Hepatocyte (in vitro differentiated cells): ENCODE data around the gene CYBA. TPM values are rescaled to one million over a fixed set of nuclear protein-coding genes. Genes with fewer than 3 reads are reported as not detected.
"Not testable (repeated sequence)": the region's sequence is repeated elsewhere in the genome, so short reads cannot be mapped to it uniquely, and the experiment has no call there.

Experiments
- DNase-seq: peaks from one replicate; pipeline ENCODE4 v3.0.0-alpha.2; 2016; ENCODE audit warnings: low spot score
- H2AFZ ChIP-seq: fragments of 200-600 bp; sonication (generic); 2 replicates; pipeline ENCODE4 v1.6.0; 2016; ENCODE audit warnings: antibody characterized with exemption, mild to moderate bottlenecking
- H3K27ac ChIP-seq: fragments of 200-600 bp; sonication (generic); 2 replicates; pipeline ENCODE4 v1.5.1; 2016; ENCODE audit warnings: mild to moderate bottlenecking
- H3K27me3 ChIP-seq: fragments of 200-600 bp; sonication (generic); 2 replicates; pipeline ENCODE4 v1.6.1; 2016
- H3K36me3 ChIP-seq: fragments of 200-600 bp; sonication (generic); replicated peaks from 2 replicates; pipeline ENCODE4 v1.5.1; 2016; ENCODE audit warnings: low read depth; ENCODE audit not compliant: insufficient read depth
- H3K4me1 ChIP-seq: fragments of 200-600 bp; sonication (generic); 2 replicates; pipeline ENCODE4 v1.5.1; 2016; ENCODE audit warnings: mild to moderate bottlenecking, moderate library complexity; ENCODE audit not compliant: insufficient read depth
- H3K4me2 ChIP-seq: fragments of 200-600 bp; sonication (generic); 2 replicates; pipeline ENCODE4 v1.6.0; 2016
- H3K4me3 ChIP-seq: fragments of 200-600 bp; sonication (generic); 2 replicates; pipeline ENCODE4 v1.5.1; 2016; ENCODE audit warnings: mild to moderate bottlenecking
- H3K79me2 ChIP-seq: fragments of 200-600 bp; sonication (generic); 2 replicates; pipeline ENCODE4 v1.6.0; 2017; ENCODE audit warnings: mild to moderate bottlenecking
- H3K9me2 ChIP-seq: fragments of 200-600 bp; sonication (generic); replicated peaks from 2 replicates; pipeline ENCODE4 v1.6.0; 2017; ENCODE audit warnings: mild to moderate bottlenecking; ENCODE audit not compliant: insufficient read depth
- H3K9me3 ChIP-seq: fragments of 200-600 bp; sonication (generic); 2 replicates; pipeline ENCODE4 v1.5.1; 2016; ENCODE audit warnings: low read depth, mild to moderate bottlenecking
- H4K20me1 ChIP-seq: fragments of 200-600 bp; sonication (generic); 2 replicates; pipeline ENCODE4 v1.6.0; 2016; ENCODE audit warnings: mild to moderate bottlenecking; ENCODE audit not compliant: insufficient read depth, poor library complexity, severe bottlenecking
- CTCF ChIP-seq: fragments of 200-600 bp; sonication (generic); IDR thresholded peaks from 2 replicates; pipeline ENCODE4 v1.5.1; 2016; ENCODE audit warnings: antibody characterized with exemption, mild to moderate bottlenecking; ENCODE audit not compliant: poor library complexity
- EZH2 ChIP-seq: fragments of 200-600 bp; sonication (generic); IDR thresholded peaks from 2 replicates; pipeline ENCODE4 v1.6.1; 2016; ENCODE audit warnings: antibody characterized with exemption, mild to moderate bottlenecking, borderline replicate concordance
- EZH2phosphoT487 ChIP-seq: fragments of 200-600 bp; sonication (generic); IDR thresholded peaks from one replicate; pipeline ENCODE4 v1.6.1; 2018; ENCODE audit warnings: antibody characterized with exemption, mild to moderate bottlenecking, low read depth, moderate library complexity; ENCODE audit not compliant: unreplicated experiment, severe bottlenecking
- WGBS: methylation state at CpG from one replicate; pipeline ENCODE4 v1.1.6; 2016; ENCODE audit warnings: low lambda C conversion rate; ENCODE audit errors: missing lambda C conversion rate; 5-methylcytosine and 5-hydroxymethylcytosine counted together
- polyA plus RNA-seq: library from polyadenylated mRNA; unstranded; fragments of >200 nt; fragmentation: Nextera tagmentation; extraction: Ambion mirVana; gene quantifications from 2 replicates; pipeline ENCODE4 v1.2.1, GENCODE V29; 2016
- total RNA-seq: library from RNA; depleted of rRNA; stranded (reverse); fragments of >200 nt; gene quantifications from 2 replicates; pipeline ENCODE4 v1.2.3, GENCODE V29; 2014

The CYBA gene
- total and polyA plus RNA-seq, 2 experiments from 2014 or later: 196 to 419 TPM

GRCh38 chr16:88673716-88674379 lies 23.0 kb upstream of the CYBA start:
- no peaks in the 10 kb centered on the region for H3K4me1 ChIP-seq
- H3K4me3 ChIP-seq: no peak overlapping the region
- 95% methylated on average over 19 of the region's 19 CpGs for WGBS
- no peaks in the 10 kb centered on the region for H3K9me3 ChIP-seq
- no peak for DNase-seq
- no peaks in the 10 kb centered on the region for H4K20me1 ChIP-seq
- no peaks in the 10 kb centered on the region for H3K9me2 ChIP-seq
- no peak overlapping the region for H2AFZ ChIP-seq
- H3K27me3 ChIP-seq: no peaks in the 10 kb centered on the region
- no peaks in the 10 kb centered on the region for H3K79me2 ChIP-seq
- H3K36me3 ChIP-seq: no peaks in the 10 kb centered on the region
- no peak overlapping the region for H3K4me2 ChIP-seq
- H3K27ac ChIP-seq: no peak overlapping the region
- TF ChIP-seq EZH2 (no peak), EZH2phosphoT487 (no peak), CTCF (no peak)

GRCh38 chr16:88672776-88673175 lies 21.9 kb upstream of the CYBA start:
- no peaks in the 10 kb centered on the region for H3K79me2 ChIP-seq
- H3K9me3 ChIP-seq: no peaks in the 10 kb centered on the region
- H3K27ac ChIP-seq: no peak overlapping the region
- H3K4me3 ChIP-seq: no peak overlapping the region
- no peak overlapping the region for H3K4me2 ChIP-seq
- H3K36me3 ChIP-seq: no peaks in the 10 kb centered on the region
- WGBS: 48% methylated on average over 11 of the region's 11 CpGs
- H3K4me1 ChIP-seq: no peaks in the 10 kb centered on the region
- no peaks in the 10 kb centered on the region for H3K9me2 ChIP-seq
- H2AFZ ChIP-seq: no peak overlapping the region
- H4K20me1 ChIP-seq: no peaks in the 10 kb centered on the region
- TF ChIP-seq CTCF: peak; percentile 10
- no peak for TF ChIP-seq EZH2
- no peaks in the 10 kb centered on the region for H3K27me3 ChIP-seq
- no peak for DNase-seq

- no peaks in the 10 kb centered on the region for H3K36me3 ChIP-seq
- no peak overlapping the region for H2AFZ ChIP-seq
- no peak overlapping the region for H3K4me3 ChIP-seq
- 94% methylated on average over 23 of the region's 23 CpGs for WGBS
- no peaks in the 10 kb centered on the region for H3K9me2 ChIP-seq
- H3K79me2 ChIP-seq: no peaks in the 10 kb centered on the region
- no peaks in the 10 kb centered on the region for H3K9me3 ChIP-seq
- no peak overlapping the region for H3K27ac ChIP-seq
- DNase-seq: no peak
- H4K20me1 ChIP-seq: no peaks in the 10 kb centered on the region
- H3K4me1 ChIP-seq: no peaks in the 10 kb centered on the region
- no peak overlapping the region for H3K4me2 ChIP-seq
- H3K27me3 ChIP-seq: no peaks in the 10 kb centered on the region
- TF ChIP-seq EZH2 (no peak), EZH2phosphoT487 (no peak), CTCF (no peak)
Measured at GRCh38 chr16:88671806-88672205, 21.0 kb upstream of the CYBA start.

GRCh38 chr16:88669980-88670379 lies 19.1 kb upstream of the CYBA start:
- Histone ChIP-seq H4K20me1 (no peaks in the 10 kb centered on the region), H3K4me2 (no peak overlapping the region), H3K27me3 (no peaks in the 10 kb centered on the region), H3K79me2 (peaks cover 6% of the 10 kb centered on the region), H3K9me2 (no peaks in the 10 kb centered on the region), H2AFZ (no peak overlapping the region), H3K36me3 (no peaks in the 10 kb centered on the region), H3K9me3 (no peaks in the 10 kb centered on the region), H3K4me1 (no peaks in the 10 kb centered on the region), H3K27ac (no peak overlapping the region), H3K4me3 (no peak overlapping the region)
- no peak for DNase-seq
- WGBS: 87% methylated on average over 10 of the region's 10 CpGs
- TF ChIP-seq EZH2 (no peak), EZH2phosphoT487 (no peak), CTCF (no peak)

- H3K36me3 ChIP-seq, H4K20me1 ChIP-seq, H3K27ac ChIP-seq, H3K4me2 ChIP-seq, H3K4me1 ChIP-seq, H3K9me3 ChIP-seq, H3K9me2 ChIP-seq, H3K4me3 ChIP-seq, H2AFZ ChIP-seq, DNase-seq, H3K27me3 ChIP-seq: not testable (repeated sequence)
- peaks cover 11% of the 10 kb centered on the region for H3K79me2 ChIP-seq
- 95% methylated on average over 8 of the region's 8 CpGs for WGBS
Measured at GRCh38 chr16:88669493-88669892, 18.6 kb upstream of the CYBA start.
